CD1c-positive myeloid dendritic cell (primary cell): ENCODE measurements around the gene BCL2.
"Not testable (repeated sequence)": the region's sequence is repeated elsewhere in the genome, so short reads cannot be mapped to it uniquely, and the experiment has no call there.

ENCODE experiments used
- DNase-seq: peaks from one replicate; pipeline ENCODE4 v3.0.0-alpha.2; 2016; ENCODE audit errors: extremely low spot score

Gene BCL2

GRCh38 chr18:63199743-63200241 lies 119.8 kb downstream of the BCL2 start:
- DNase-seq = peak; percentile 71

DNA sequence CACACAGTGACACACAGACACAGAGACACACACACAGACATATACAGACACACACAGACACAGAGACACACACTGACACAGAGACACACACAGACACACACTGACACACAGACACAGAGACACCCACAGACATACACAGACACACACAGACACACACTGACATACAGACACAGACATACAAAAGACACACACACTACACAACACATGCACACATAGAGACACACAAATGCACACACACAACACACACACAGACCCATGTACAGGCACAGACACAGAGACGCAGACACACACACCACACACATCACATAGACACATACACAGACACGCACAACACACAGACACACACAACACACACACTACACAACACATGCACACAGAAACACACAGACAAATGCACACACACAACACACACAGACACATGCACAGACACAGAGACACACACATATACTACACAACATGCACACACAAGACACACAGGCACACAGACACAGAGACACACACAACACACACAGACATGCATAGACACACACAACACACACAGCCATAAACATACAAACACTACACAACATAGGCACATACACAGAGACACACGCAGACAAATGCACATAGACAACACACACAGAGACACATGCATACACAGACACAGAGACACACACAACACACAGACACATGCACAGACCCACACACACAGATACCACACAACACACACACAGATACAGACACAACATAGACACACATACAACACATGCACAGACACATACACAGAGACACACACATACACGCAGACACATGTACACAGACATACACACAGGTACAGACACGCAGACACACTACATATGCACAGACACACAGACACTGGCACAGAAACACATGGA lies 120.5 kb downstream of the BCL2 start:
- no peak for DNase-seq

DNA sequence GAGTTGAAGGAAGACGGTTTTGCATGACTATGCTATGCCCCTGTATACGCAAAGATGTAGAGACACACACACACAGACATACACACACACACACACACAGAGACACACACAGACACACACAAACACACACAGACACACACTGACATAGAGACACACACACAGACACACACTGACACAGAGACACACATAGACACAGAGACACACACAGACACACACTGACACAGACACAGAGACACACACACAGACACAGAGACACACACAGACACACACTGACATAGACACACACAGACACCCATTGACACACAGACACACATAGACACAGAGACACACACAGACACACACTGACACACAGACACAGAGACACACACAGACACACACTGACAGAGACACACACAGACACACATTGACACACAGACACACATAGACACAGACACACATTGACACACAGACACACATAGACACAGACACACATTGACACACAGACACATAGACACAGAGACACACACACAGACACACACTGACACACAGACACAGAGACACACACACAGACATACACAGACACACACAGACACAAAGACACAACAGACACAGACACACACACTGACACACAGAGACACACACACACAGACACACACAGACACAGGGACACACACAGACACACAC lies 121.3 kb downstream of the BCL2 start:
- no peak for DNase-seq

- peak; percentile 26 for DNase-seq
Measured at GRCh38 chr18:63197246-63197869, 122.2 kb downstream of the BCL2 start.

DNA sequence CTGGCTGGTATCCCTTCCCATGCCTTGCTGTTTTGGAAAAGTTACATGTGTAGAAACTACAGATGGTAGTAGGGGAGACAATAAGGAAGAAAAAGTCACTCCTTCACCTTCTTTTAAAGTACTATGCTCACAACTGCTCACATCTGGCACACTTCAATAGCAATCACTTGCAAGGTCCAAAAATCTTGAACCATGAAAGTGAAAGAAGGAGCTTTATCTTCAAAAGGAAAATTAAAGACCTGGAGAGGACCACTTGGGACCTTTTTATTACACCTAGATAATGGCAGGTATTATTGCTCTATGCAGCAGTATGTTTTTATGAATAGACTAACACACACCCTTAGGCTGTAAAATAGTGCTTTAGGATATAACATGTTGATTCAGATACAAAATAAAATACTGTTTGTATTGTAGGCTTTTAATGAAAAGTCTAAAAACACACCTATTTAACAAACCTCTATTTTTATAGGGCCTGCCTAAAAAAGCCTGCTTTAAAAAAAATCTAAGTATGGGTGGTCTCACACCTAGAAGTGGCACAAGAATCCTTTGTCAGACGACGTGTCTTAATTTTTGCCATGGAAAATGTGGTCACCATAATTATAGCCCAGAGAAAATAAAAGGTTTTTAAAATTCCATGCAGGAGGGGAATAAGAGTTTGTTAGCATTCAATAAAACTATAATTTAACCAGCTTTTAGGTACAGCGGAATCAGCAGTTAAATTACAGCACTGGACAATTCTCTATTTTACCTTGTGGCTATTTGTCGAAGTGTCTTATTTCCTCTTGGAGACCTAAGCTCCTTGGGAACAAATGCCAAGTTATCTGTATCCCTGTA lies 124.0 kb downstream of the BCL2 start:
- DNase-seq = no peak

GRCh38 chr18:63192885-63193349 lies 126.7 kb downstream of the BCL2 start:
- peak; percentile 64 for DNase-seq

DNA sequence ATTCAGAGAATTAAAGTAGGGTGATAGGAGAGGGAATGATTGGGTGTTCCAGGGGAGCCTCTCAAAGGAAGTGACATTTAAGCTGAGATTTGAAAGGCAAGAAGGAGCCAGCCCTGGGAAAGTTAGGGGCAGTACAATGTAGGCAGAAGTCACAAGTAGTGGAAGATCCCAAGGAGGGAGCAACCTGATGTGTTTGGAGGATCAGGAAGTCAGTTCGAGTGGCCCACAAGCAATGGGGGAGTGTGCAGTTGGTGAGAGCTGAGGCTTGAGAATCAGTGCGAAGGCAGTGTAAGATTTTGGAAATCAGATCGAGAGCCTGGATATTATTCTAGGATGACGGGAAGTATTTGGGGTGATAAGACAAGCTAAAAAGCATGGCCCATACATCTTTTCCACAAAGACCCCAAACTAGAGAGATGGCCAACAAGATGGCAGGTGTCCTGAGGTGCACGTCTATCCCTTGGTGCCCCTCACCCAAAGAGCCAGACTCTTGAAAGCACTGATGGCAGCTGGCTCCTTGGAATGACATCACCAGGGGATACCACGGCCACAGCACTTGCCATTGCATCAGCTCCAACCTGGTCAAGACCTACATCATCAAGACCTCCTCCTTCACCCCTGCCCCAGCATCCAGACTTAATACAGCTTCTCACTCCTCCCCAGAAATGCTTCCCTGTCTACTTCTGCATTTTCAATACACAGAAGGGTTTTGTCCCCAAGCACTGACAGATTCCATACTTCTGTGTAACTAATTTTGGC lies 127.3 kb downstream of the BCL2 start:
- peak; percentile 59 for DNase-seq

- DNase-seq = no peak
Measured at GRCh38 chr18:63191413-63191812, 128.2 kb downstream of the BCL2 start.

DNA sequence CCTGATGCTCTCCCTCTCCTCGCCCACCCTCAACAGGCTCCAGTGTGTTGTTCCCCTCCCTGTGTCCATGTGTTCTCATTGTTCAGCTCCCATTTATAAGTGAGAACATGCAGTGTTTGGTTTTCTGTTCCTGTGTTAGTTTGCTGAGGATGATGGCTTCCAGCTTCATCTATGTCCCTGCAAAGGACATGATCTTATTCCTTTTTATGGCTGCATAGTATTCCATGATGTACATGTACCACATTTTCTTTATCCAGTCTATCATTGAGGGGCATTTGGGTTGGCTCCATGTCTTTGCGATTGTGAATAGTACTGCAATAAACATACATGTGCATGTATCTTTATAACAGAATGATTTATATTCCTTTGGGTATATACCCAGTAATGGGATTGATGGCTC lies 128.7 kb downstream of the BCL2 start:
- not testable (repeated sequence) for DNase-seq

DNA sequence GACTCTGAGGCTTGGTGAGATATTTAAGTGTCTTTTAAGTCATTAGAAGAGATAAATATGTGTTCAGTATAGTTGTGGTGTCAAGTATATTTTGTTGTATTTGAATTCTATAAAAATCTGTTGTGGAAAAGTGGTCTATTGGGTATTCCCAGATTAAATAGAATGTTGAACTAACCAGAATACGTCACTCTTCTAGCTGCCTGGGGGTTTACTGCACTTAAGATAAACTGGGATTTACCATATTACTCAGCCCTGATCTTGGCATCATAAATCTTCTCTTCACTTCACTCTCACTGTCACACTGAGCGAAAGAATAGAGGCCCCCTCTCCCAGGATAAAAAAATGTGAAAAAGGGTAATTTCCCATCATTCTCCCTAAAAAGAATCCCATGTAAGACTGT lies 129.8 kb downstream of the BCL2 start:
- DNase-seq = no peak

DNA sequence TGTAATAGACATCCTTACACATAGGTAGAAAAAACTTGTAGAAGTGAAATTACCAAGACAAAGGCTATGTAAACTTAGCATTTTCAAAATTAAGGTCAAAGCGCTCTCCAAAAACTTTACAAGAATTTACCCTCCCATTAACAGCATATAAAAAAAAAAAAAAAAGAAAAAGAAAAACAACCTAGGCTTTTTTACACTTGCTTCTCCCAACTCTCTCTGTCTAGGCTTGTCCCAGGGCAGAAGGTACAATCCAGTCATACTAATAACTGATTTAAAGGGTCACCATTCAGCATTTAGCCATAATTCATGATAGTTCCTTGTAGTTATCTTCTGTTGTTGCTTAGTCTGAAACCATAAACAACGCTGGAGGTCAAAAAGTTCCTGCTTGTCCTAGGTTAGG lies 130.5 kb downstream of the BCL2 start:
- no peak for DNase-seq

DNA sequence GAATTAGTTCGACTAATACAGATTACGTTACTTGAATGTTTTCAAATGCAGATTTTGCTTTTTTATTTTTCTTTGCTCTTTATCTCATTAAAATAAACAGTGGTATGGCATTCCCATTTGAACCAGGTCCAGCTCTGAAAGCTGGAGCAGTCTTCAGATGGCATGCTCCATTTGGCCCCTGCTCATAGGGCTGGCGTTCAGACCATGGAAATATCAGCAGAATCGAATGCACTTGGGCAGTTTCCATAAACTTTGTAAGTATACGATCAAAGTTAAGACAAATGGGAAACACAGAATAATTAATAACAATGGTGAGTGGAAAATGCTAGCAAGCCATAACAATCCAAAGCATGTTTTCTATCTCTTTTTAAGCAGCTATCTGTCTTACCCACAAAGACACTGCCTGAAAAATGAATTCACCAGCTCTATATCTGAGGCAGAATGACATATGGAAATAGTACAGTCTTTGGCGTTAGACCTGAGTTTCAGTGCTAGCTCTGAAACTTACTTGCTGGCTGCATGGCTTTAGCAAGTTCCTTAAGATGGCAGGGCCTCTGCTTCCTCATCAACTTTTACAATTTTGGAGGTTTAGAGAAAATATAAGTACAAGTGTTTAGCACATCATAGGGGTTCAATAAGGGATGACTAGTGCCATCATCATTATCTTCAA lies 131.6 kb downstream of the BCL2 start:
- DNase-seq = no peak

DNA sequence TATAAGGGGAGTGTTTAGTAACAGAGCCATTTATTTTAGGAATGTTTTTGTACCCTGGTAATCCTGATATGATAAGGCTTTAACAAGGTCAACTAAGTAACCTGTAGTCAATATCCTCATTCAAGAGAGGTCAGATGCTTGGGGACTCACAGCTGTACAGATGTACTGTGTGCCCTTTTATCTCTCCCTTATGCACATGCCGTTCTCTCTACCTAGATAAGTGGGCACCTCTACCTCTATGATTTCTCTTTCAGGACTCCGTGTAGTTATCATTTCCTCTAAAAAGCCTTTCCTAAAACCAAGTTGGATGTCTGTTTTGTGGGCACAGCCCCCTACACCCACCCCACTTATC lies 132.4 kb downstream of the BCL2 start:
- no peak for DNase-seq

DNA sequence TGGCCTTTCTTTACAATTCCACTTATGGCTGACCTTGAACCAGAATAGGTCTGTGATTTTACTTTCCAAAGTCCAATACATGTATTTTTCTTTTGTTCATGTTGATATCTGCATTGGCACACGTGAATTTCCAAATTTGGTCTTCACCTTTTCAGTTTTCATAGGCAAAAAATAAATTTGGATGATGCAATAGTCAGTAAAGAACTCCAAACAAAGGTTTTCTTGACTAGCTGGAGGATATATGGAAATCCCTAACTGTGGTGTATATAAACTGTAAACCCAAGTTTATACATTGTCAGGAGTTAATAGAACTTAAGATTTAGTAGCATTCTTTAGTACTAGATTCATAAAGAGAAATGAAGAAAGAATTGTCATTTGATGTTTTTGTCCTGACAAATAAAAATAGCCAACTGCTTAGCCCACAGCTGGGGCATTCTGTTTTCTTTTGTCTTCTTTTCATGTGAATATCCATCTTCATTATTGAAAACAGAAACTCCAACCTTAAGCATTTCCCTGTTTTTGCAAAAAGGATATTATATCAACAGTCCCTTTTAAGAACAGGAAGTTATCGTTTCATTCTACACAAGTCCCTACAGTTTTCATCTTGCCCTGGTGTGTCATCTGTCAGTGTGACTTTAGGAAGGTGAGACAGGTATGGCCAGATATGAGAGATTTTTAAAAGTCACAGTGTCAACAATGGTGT lies 132.9 kb downstream of the BCL2 start:
- peak; percentile 37 for DNase-seq

GRCh38 chr18:63185984-63186383 lies 133.6 kb downstream of the BCL2 start:
- DNase-seq = no peak

GRCh38 chr18:63183952-63184770 lies 135.4 kb downstream of the BCL2 start:
- peak; percentile 58 for DNase-seq

DNA sequence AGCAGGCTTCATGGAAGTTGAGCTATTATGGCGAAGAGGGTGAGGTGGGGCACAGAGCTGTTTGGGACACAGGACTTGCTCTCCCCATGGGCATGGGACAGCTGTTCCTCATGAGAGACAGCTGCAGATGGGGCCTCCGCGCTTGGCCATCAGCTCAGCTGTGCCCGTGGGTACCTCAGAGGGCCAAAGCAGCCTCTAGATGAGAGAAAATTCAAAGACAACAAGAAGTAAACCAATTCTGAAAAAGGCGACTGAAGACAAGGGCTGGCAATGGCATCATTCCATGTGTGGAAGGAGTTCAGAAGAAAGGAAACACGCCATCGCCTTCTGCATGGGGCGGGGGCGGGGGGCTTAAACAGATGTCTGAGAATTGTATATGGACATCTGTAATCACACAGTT lies 136.2 kb downstream of the BCL2 start:
- no peak for DNase-seq

- DNase-seq = no peak
Measured at GRCh38 chr18:63182861-63183260, 136.7 kb downstream of the BCL2 start.

DNA sequence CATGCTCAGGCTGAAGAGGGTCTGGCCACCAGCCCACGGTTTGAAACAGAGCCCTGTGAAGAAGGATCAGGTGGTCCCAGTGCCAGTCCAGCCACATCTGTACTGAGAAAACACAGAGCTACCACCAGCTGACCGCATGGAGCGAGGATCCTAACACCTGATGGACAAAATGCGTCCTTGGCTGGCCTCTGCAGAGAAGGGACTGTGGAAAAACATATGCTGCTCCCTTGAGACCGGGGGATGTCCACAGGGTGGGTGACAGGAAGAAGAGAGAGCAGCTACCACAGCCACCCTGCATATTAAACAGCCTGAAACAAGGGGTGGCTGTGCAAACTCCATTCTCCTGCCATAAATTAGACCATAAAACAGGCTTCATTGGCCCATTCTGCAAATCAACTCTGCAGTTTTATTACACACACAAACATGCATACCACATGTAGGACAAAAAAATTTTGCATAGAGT lies 137.2 kb downstream of the BCL2 start:
- no peak for DNase-seq
